H1 (cell line): ENCODE results near the gene IL1RAPL1. TPM values are rescaled to one million over a fixed set of nuclear protein-coding genes. Genes with fewer than 3 reads are reported as not detected.

Experiments
- CTCF ChIA-PET: fragments of 300-600 bp; sonication (Branson Sonifier 250); formaldehyde crosslinking; loops from one replicate; lab custom pipeline; 2021; ENCODE audit not compliant: partially characterized antibody; lab: Charles Lee
- POLR2A ChIA-PET: fragments of 300-600 bp; sonication (Branson Sonifier 250); formaldehyde crosslinking; loops from one replicate; lab custom pipeline; 2021; ENCODE audit warnings: inconsistent platforms; ENCODE audit not compliant: partially characterized antibody; lab: Charles Lee
- DNase-seq, 2 experiments: peaks; one replicate each; pipeline versions ENCODE4 v3.0.0 to v3.0.0-alpha.2; 2010 to 2022; ENCODE audit warnings: low spot score in 2 of 2, low read depth in 1 of 2, mixed read lengths in 1 of 2
- FAIRE-seq: peaks from 2 replicates; lab custom pipeline; 2011; peaks lifted over from hg19 to GRCh38; lab: Jason Lieb, UNC
- H2AFZ ChIP-seq: 2 replicates; pipeline ENCODE4 v1.8.1; 2012; ENCODE audit warnings: low read length, inconsistent platforms
- H2AK5ac ChIP-seq: 2 replicates; pipeline ENCODE4 v1.6.1; 2013; ENCODE audit warnings: low read depth, low read length
- H2BK120ac ChIP-seq: replicated peaks from 2 replicates; pipeline ENCODE3; 2013; ENCODE audit warnings: low read depth, low read length, inconsistent platforms
- H2BK12ac ChIP-seq: 2 replicates; pipeline ENCODE4 v1.6.1; 2013; ENCODE audit warnings: low read depth, low read length
- H2BK15ac ChIP-seq: 2 replicates; pipeline ENCODE4 v1.6.1; 2013; ENCODE audit warnings: low read length
- H2BK20ac ChIP-seq: 2 replicates; pipeline ENCODE4 v1.6.1; 2013; ENCODE audit warnings: low read length
- H2BK5ac ChIP-seq: 2 replicates; pipeline ENCODE4 v1.6.1; 2013; ENCODE audit warnings: low read depth, low read length
- H3K14ac ChIP-seq: 2 replicates; pipeline ENCODE4 v1.6.1; 2013; ENCODE audit warnings: inconsistent platforms; ENCODE audit not compliant: insufficient read length
- H3K18ac ChIP-seq: 2 replicates; pipeline ENCODE4 v1.6.1; 2013; ENCODE audit warnings: low read length; ENCODE audit errors: extremely low read depth
- H3K23ac ChIP-seq: 2 replicates; pipeline ENCODE4 v1.6.1; 2013; ENCODE audit warnings: inconsistent platforms; ENCODE audit not compliant: insufficient read length
- H3K23me2 ChIP-seq: 2 replicates; pipeline ENCODE4 v1.6.1; 2013; ENCODE audit warnings: low read depth, low read length
- H3K27ac ChIP-seq: 2 replicates; pipeline ENCODE4 v1.6.1; 2011; ENCODE audit warnings: low read depth, low read length, inconsistent platforms
- H3K27me3 ChIP-seq, 4 experiments: replicated peaks in 1 of 4; 1 replicate in 1 of 4; 2 replicates in 3 of 4; pipeline versions ENCODE4 v1.6.1 to v1.8.1; 2011 to 2013; ENCODE audit warnings: low read length in 3 of 4, mild to moderate bottlenecking in 3 of 4, inconsistent platforms in 2 of 4, mixed read lengths in 2 of 4, moderate library complexity in 1 of 4; ENCODE audit not compliant: control insufficient read depth in 3 of 4, insufficient read depth in 3 of 4; ENCODE audit errors: extremely low read depth in 1 of 4
- H3K36me3 ChIP-seq, 4 experiments: 2 replicates each; pipeline versions ENCODE4 v1.6.1 to v1.8.1; 2011 to 2013; ENCODE audit warnings: mild to moderate bottlenecking in 4 of 4, low read length in 3 of 4, moderate library complexity in 2 of 4, control low read depth in 1 of 4, inconsistent platforms in 1 of 4; ENCODE audit not compliant: insufficient read depth in 4 of 4, control insufficient read depth in 2 of 4
- H3K4ac ChIP-seq: replicated peaks from 2 replicates; pipeline ENCODE3; 2013; ENCODE audit warnings: low read length, low read depth, mixed read lengths, inconsistent platforms; ENCODE audit not compliant: insufficient read length
- H3K4me1 ChIP-seq, 4 experiments: replicated peaks in 1 of 4; 1 replicate in 1 of 4; 2 replicates in 3 of 4; pipeline versions ENCODE4 v1.6.1 to v1.8.1; 2011 to 2013; ENCODE audit warnings: low read length in 3 of 4, inconsistent platforms in 2 of 4, mixed read lengths in 1 of 4; ENCODE audit not compliant: insufficient read depth in 4 of 4, control insufficient read depth in 3 of 4
- H3K4me2 ChIP-seq, 2 experiments: 2 replicates each; pipeline versions ENCODE4 v1.6.1 to v1.8.1; 2011 to 2013; ENCODE audit warnings: low read depth in 2 of 2, low read length in 2 of 2, control low read depth in 1 of 2, inconsistent platforms in 1 of 2, mild to moderate bottlenecking in 1 of 2; ENCODE audit not compliant: insufficient read depth in 1 of 2
- H3K4me3 ChIP-seq, 4 experiments: fragments of 200-600, 300-600 bp in 1 of 4; sonication (generic), shearing (Covaris generic), sonication (Bioruptor Twin) in 1 of 4; 2 replicates each; pipeline versions ENCODE4 v1.5.1 to v1.8.1; 2011 to 2016; ENCODE audit warnings: low read length in 4 of 4, low read depth in 3 of 4, control low read depth in 2 of 4, inconsistent platforms in 2 of 4, mild to moderate bottlenecking in 2 of 4, mixed read lengths in 1 of 4, moderate library complexity in 1 of 4; ENCODE audit not compliant: insufficient read depth in 2 of 4; ENCODE audit errors: extremely low read depth in 1 of 4
- H3K56ac ChIP-seq: replicated peaks from 2 replicates; pipeline ENCODE3; 2013; ENCODE audit warnings: low read depth, mild to moderate bottlenecking, mixed read lengths, low read length, inconsistent platforms; ENCODE audit not compliant: insufficient read length
- H3K79me1 ChIP-seq: 2 replicates; pipeline ENCODE4 v1.6.1; 2013; ENCODE audit warnings: low read depth, low read length, control low read depth
- H3K79me2 ChIP-seq, 2 experiments: 2 replicates each; pipeline versions ENCODE4 v1.6.1 to v1.8.1; 2012 to 2013; ENCODE audit warnings: low read length in 2 of 2, mild to moderate bottlenecking in 2 of 2, inconsistent platforms in 1 of 2; ENCODE audit not compliant: insufficient read depth in 2 of 2, control insufficient read depth in 1 of 2
- H3K9ac ChIP-seq, 4 experiments: replicated peaks in 1 of 4; 1 replicate in 1 of 4; 2 replicates in 3 of 4; pipeline versions ENCODE4 v1.6.1 to v1.8.1; 2011 to 2013; ENCODE audit warnings: low read depth in 3 of 4, low read length in 3 of 4, control low read depth in 2 of 4, mild to moderate bottlenecking in 2 of 4, moderate library complexity in 2 of 4, inconsistent platforms in 1 of 4; ENCODE audit errors: extremely low read depth in 1 of 4
- H3K9me3 ChIP-seq, 2 experiments: 2 replicates each; pipeline versions ENCODE4 v1.6.1 to v1.8.1; 2012 to 2013; ENCODE audit warnings: mild to moderate bottlenecking in 2 of 2, moderate library complexity in 2 of 2, control low read depth in 1 of 2, inconsistent platforms in 1 of 2, low read depth in 1 of 2, low read length in 1 of 2, mixed read lengths in 1 of 2; ENCODE audit not compliant: insufficient read depth in 2 of 2
- H4K20me1 ChIP-seq, 2 experiments: replicated peaks in 1 of 2; 2 replicates each; pipeline versions ENCODE3 to v1.8.1; 2011 to 2013; ENCODE audit warnings: inconsistent platforms in 2 of 2, low read length in 2 of 2, mild to moderate bottlenecking in 1 of 2; ENCODE audit not compliant: insufficient read depth in 2 of 2, control insufficient read depth in 1 of 2
- H4K5ac ChIP-seq: 2 replicates; pipeline ENCODE4 v1.6.1; 2013; ENCODE audit warnings: low read length, low read depth, mixed read lengths, inconsistent platforms; ENCODE audit not compliant: insufficient read length
- H4K8ac ChIP-seq: 2 replicates; pipeline ENCODE4 v1.8.0; 2013; ENCODE audit warnings: mild to moderate bottlenecking, moderate library complexity, low read length, inconsistent platforms; ENCODE audit not compliant: insufficient read depth; ENCODE audit errors: extremely low read depth
- H4K91ac ChIP-seq: replicated peaks from 2 replicates; pipeline ENCODE3; 2013; ENCODE audit warnings: low read length, mixed read lengths, inconsistent platforms; ENCODE audit not compliant: insufficient read length
- ATF3 ChIP-seq: IDR thresholded peaks from 2 replicates; pipeline ENCODE4 v1.6.1; 2011; ENCODE audit warnings: low read depth, mild to moderate bottlenecking, low read length; ENCODE audit not compliant: insufficient read depth
- CEBPB ChIP-seq: IDR thresholded peaks from 2 replicates; pipeline ENCODE4 v1.6.1; 2012; ENCODE audit warnings: low read depth, low read length
- HDAC6 ChIP-seq: IDR thresholded peaks from one replicate; pipeline ENCODE4 v1.7.1; 2012; ENCODE audit warnings: low read depth, mild to moderate bottlenecking, inconsistent platforms, low read length, moderate library complexity
- PHF8 ChIP-seq: fragments of 200-600 bp; sonication (generic); conservative IDR thresholded peaks from 2 replicates; pipeline ENCODE4 v1.7.1; 2012; ENCODE audit warnings: low read depth, mild to moderate bottlenecking, inconsistent platforms, low read length, moderate library complexity
- POLR2AphosphoS5 ChIP-seq: IDR thresholded peaks from 2 replicates; pipeline ENCODE4 v1.6.1; 2011; ENCODE audit warnings: low read depth, low read length
- TAF1 ChIP-seq: IDR thresholded peaks from 2 replicates; pipeline ENCODE4 v1.6.1; 2011; ENCODE audit warnings: mild to moderate bottlenecking, low read depth, low read length
- TBP ChIP-seq: IDR thresholded peaks from 2 replicates; pipeline ENCODE4 v1.6.1; 2011; ENCODE audit warnings: low read depth, low read length, improper control_type of control experiment
- USF2 ChIP-seq: IDR thresholded peaks from 2 replicates; pipeline ENCODE4 v1.6.1; 2011; ENCODE audit warnings: low read length, improper control_type of control experiment
- WGBS, 2 experiments: shearing (Covaris generic) in 1 of 2; methylation state at CpG; one replicate each; pipeline versions ENCODE4 v1.1.6 to v1.1.7; 2013 to 2015; ENCODE audit warnings: low lambda C conversion rate in 2 of 2, mixed read lengths in 2 of 2, inconsistent platforms in 1 of 2, low coverage in 1 of 2, missing lambda C conversion rate in 1 of 2; ENCODE audit not compliant: insufficient replicate concordance in 2 of 2, insufficient coverage in 1 of 2, insufficient read length in 1 of 2; ENCODE audit errors: extremely low coverage in 1 of 2, missing lambda C conversion rate in 1 of 2; 5-methylcytosine and 5-hydroxymethylcytosine counted together
- polyA plus RNA-seq, 7 experiments: library from polyadenylated mRNA; depleted of rRNA in 3 of 7; stranded (reverse) in 5 of 7; unstranded in 2 of 7; fragments of >200 nt in 5 of 7; fragments of 200-250 nt in 2 of 7; gene quantifications; 1 replicate in 5 of 7; 2 replicates in 1 of 7; 4 replicates in 1 of 7; pipeline versions ENCODE4 v1.2.1 to v1.2.3, GENCODE V29; 2011 to 2013; ENCODE audit warnings: missing spikeins in 2 of 7, mixed read lengths in 2 of 7
- total RNA-seq: library from RNA; stranded (reverse); fragmentation: NEBNext Ultra II Directional; extraction: Animal tissue kit (Norgen Biotek cat#: 25700); gene quantifications from 2 replicates; pipeline ENCODE4 v1.2.1, GENCODE V29; 2021

Gene IL1RAPL1
- total and polyA plus RNA-seq, 2 of the 8 experiments (the other 6 are each of a cell fraction or from before 2014, with no cell fraction given): 0.11 to 0.35 TPM

GRCh38 chrX:29617276-29617675, 1030.0 kb downstream of the IL1RAPL1 start:
- Histone ChIP-seq H3K14ac (no peak overlapping the region), H4K5ac (no peak overlapping the region), H3K4me3 (no peak overlapping the region), H3K79me2 (no peaks in the 10 kb centered on the region), H3K79me1 (no peaks in the 10 kb centered on the region), H2BK120ac (no peak overlapping the region), H4K91ac (no peak overlapping the region), H2BK12ac (no peak overlapping the region), H2AK5ac (no peak overlapping the region), H4K20me1 (no peaks in the 10 kb centered on the region), H3K4ac (no peak overlapping the region), H2AFZ (no peak overlapping the region), H3K4me1 (no peaks in the 10 kb centered on the region), H2BK20ac (no peak overlapping the region), H3K9ac (no peak overlapping the region), H3K27ac (no peak overlapping the region), H3K23me2 (no peaks in the 10 kb centered on the region), H3K56ac (no peak overlapping the region), H3K4me2 (no peak overlapping the region), H2BK15ac (no peak overlapping the region), H3K9me3 (no peaks in the 10 kb centered on the region), H4K8ac (no peak overlapping the region), H3K18ac (no peak overlapping the region), H3K23ac (no peak overlapping the region), H2BK5ac (no peak overlapping the region), H3K27me3 (no peaks in the 10 kb centered on the region), H3K36me3 (no peaks in the 10 kb centered on the region)
- ChIA-PET POLR2A (no interaction called here), CTCF (interaction anchor here (0.6 to 0.8 kb wide), 3 partner anchors 9 to 346 kb away, joined by 3 read pairs; no protein-coding TSS in a partner anchor)
- WGBS, 2 experiments: 100% methylated on average over 1 of the region's 3 CpGs; no CpG with 5 or more reads in 1 of the 2 experiments
- TF ChIP-seq POLR2AphosphoS5 (no peak), TAF1 (no peak), TBP (no peak), ATF3 (no peak), CEBPB (no peak), PHF8 (no peak), USF2 (no peak), HDAC6 (no peak)
- FAIRE-seq (peak; percentile 13), DNase-seq (no peak)
